ENCODE data around the gene TBC1D1. TPM values are rescaled to one million over a fixed set of nuclear protein-coding genes. Genes with fewer than 3 reads are reported as not detected.
A peak's percentile ranks its signal among the peaks of the same experiment; 100 is the strongest.

Gene TBC1D1
- total RNA-seq, 2 donors from 2014 or later = 23.3 to 28.7 TPM

GRCh38 chr4:38086151-38086848 lies 195.4 kb downstream of the TBC1D1 start:
- peak overlapping the region; percentile 33 to 74 (median 56) for H3K27ac ChIP-seq
- peak; percentile 4 for ATAC-seq
- intact Hi-C loops (cut with DNase I) = no loop called here

GRCh38 chr4:38086849-38087226 lies 196.0 kb downstream of the TBC1D1 start:
- H3K27ac ChIP-seq = peak overlapping the region; percentile 33 to 74 (median 56)
- ATAC-seq = peak; percentile 31
- peaks cover 64% of the 10 kb centered on the region for H3K4me1 ChIP-seq
- H3K9me3 ChIP-seq = no peaks in the 10 kb centered on the region
- DNase-seq = no peak
- H3K4me3 ChIP-seq = no peak overlapping the region
- H3K36me3 ChIP-seq (replicated peaks in 1 of 2; ENCODE audit: insufficient read depth in 1 of 2, low read depth in 2 of 2) = no peaks in the 10 kb centered on the region
- intact Hi-C loops (cut with DNase I) = no loop called here
- 34 to 38% methylated on average over 2 of the region's 2 CpGs for WGBS, 2 donors
- TF ChIP-seq CTCF (IDR thresholded peaks at IDR 0.05) (no peak), POLR2A (IDR thresholded peaks at IDR 0.05) (no peak)
- H3K27me3 ChIP-seq = no peaks in the 10 kb centered on the region

More at GRCh38 chr4:38086151-38086848, 195.4 kb downstream of the TBC1D1 start:
- H3K4me1 ChIP-seq = peaks cover 59% of the 10 kb centered on the region
- TF ChIP-seq POLR2A (IDR thresholded peaks at IDR 0.05) (no peak), CTCF (IDR thresholded peaks at IDR 0.05) (no peak)
- no peaks in the 10 kb centered on the region for H3K9me3 ChIP-seq
- peak in 1 of 4 donors; percentile 16 for DNase-seq
- H3K4me3 ChIP-seq = no peak overlapping the region
- no peaks in the 10 kb centered on the region for H3K27me3 ChIP-seq
- no peaks in the 10 kb centered on the region for H3K36me3 ChIP-seq (replicated peaks in 1 of 2; ENCODE audit: insufficient read depth in 1 of 2, low read depth in 2 of 2)
- 56 to 59% methylated on average over 9 of the region's 9 CpGs for WGBS, 2 donors

- no peaks in the 10 kb centered on the region for H3K27me3 ChIP-seq
- ATAC-seq (no peak), DNase-seq (peak in 1 of 4 donors; percentile 19)
- intact Hi-C loops (cut with DNase I) = no loop called here
- no peak overlapping the region for H3K4me3 ChIP-seq
- H3K4me1 ChIP-seq = peaks cover 65% of the 10 kb centered on the region
- TF ChIP-seq POLR2A (IDR thresholded peaks at IDR 0.05) (no peak), CTCF (IDR thresholded peaks at IDR 0.05) (no peak)
- no peaks in the 10 kb centered on the region for H3K9me3 ChIP-seq
- H3K36me3 ChIP-seq (replicated peaks in 1 of 2; ENCODE audit: insufficient read depth in 1 of 2, low read depth in 2 of 2) = no peaks in the 10 kb centered on the region
- peak overlapping the region in 3 of 4 donors; percentile 39 to 74 (median 72) for H3K27ac ChIP-seq
These were observed 197.4 kb downstream of the TBC1D1 start for GRCh38 chr4:38088321-38088720.

- H3K4me1 ChIP-seq = peaks cover 56% of the 10 kb centered on the region
- ATAC-seq (no peak), DNase-seq (no peak)
- no peaks in the 10 kb centered on the region for H3K27me3 ChIP-seq
- WGBS, 2 donors = 73 to 80% methylated on average over 4 of the region's 4 CpGs
- TF ChIP-seq POLR2A (IDR thresholded peaks at IDR 0.05) (no peak), CTCF (IDR thresholded peaks at IDR 0.05) (no peak)
- no peaks in the 10 kb centered on the region for H3K9me3 ChIP-seq
- H3K36me3 ChIP-seq (replicated peaks in 1 of 2; ENCODE audit: insufficient read depth in 1 of 2, low read depth in 2 of 2) = no peaks in the 10 kb centered on the region
- H3K27ac ChIP-seq = no peak overlapping the region
- no peak overlapping the region for H3K4me3 ChIP-seq
- intact Hi-C loops (cut with DNase I) = no loop called here
These were observed 199.1 kb downstream of the TBC1D1 start for GRCh38 chr4:38089961-38090360.

All from body of pancreas (tissue), 4 donors.